ENCODE data around the gene MET. TPM values are rescaled to one million over a fixed set of nuclear protein-coding genes. Genes with fewer than 3 reads are reported as not detected.
"Not testable (repeated sequence)": the region's sequence is repeated elsewhere in the genome, so short reads cannot be mapped to it uniquely, and the experiment has no call there.

MET gene
- total RNA-seq, 3 donors from 2014 or later, result 0.92 to 1.3 (median 1.1) TPM

DNA sequence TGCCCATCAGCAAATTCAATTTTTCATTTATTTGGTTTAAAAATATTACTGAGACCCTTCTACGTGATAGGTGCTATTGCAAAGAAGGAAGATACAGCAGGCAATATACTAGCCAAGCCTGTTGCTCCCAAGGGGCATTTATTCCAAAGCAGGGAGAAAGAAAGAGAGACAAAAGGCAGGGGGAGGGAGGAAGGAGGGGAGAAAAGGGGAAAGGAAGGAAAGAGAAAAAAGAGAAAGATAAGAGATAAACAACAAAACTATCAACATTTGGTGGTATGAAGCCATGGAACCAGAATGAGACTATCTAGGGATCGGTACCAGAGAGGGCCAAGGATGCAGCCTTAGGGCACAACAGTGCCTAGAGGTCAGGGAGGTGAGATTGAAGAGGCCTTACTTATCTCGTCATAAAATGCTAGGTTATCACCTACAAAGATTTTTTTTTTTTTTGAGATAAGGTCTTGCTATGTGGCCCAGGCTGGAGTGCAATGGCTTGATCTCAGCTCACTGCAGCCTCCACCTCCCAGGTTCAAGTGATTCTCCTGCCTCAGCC, 135.1 kb downstream of the MET start:
- ATAC-seq (no peak), DNase-seq (no peak)
- no peak overlapping the region for H3K4me3 Mint-ChIP-seq
- no peaks in the 10 kb centered on the region for H3K9me3 Mint-ChIP-seq
- peaks cover 4% of the 10 kb centered on the region for H3K27me3 Mint-ChIP-seq (ENCODE audit: low read depth)
- no peaks in the 10 kb centered on the region for H3K36me3 Mint-ChIP-seq (ENCODE audit: insufficient read depth)
- no peaks in the 10 kb centered on the region for H3K4me1 Mint-ChIP-seq (ENCODE audit: low read depth)

DNA sequence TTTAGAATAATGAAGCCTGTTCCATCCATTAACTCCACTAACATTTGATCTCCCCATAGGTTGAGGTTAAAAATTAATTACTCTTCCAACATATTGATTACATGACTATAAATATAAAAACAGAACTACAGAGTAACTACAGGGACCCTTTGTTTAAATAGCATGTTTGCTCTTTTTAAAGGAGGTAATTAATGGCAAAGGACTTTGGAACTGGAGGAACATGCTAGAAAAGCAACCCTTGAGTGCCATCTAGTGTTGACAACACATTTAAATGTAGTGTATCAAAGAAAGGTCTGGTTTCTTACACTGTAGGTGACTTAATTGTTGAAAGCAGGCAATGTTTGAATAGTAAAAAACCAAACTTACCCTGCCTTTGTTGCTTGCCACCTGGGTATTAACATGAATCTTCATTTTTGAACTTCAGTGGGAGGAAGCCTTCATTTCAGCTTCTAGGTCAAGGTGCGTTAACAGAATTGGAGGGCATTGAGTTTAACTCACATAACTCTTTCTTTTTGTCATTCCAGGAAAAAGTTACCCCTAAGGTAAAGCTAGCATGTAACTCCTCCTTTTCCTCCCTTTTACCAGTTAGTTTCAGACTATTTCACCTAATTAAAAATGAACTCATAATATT, 137.8 kb downstream of the MET start:
- Mint-ChIP-seq H3K9me3 (no peaks in the 10 kb centered on the region), H3K4me1 (ENCODE audit: low read depth) (no peaks in the 10 kb centered on the region), H3K36me3 (ENCODE audit: insufficient read depth) (no peaks in the 10 kb centered on the region), H3K27me3 (ENCODE audit: low read depth) (peaks cover 4% of the 10 kb centered on the region), H3K4me3 (no peak overlapping the region)
- peak in 1 of 2 donors; percentile 48 for ATAC-seq
- DNase-seq, result no peak

DNA sequence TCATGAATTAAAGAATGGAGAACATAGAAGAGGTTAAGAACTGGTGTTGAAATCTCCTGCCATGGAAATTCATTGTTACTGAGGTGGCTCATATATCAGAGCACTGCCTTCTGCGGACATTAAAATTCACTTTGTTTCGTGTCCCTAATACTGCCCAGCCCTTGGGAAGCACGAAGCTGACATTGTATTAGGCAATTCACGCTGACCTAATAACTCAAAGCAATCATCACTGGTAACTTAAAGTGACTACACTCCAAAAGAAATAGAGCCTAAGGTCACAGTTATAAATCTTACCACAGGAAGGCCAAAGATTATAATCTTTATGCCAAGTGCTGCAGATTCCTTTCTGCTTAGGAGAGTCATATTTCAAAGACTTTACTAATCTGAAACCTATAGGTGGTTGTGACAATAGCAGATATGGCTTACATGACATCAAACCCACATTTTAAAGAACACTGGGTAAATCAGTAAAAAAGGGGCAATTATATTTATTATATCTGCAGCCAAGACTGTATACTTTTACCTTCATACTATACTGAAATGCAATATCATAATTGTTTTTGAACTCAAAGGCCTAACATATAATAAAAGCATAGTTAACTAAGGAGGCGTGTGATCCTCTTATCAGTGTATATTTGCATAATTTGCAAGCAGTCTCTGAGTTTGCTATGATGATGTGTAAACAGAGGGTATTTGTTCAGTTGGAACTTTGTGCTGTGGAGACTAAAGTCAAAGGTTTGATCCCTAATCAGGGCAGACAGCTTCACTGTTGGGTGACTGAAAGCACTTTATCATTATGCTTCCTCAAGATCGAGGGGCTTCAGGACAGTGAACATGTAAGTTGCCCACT, 138.5 kb downstream of the MET start:
- ATAC-seq (no peak), DNase-seq (no peak)
- H3K4me3 Mint-ChIP-seq, result no peak overlapping the region
- no peaks in the 10 kb centered on the region for H3K4me1 Mint-ChIP-seq (ENCODE audit: low read depth)
- no peaks in the 10 kb centered on the region for H3K36me3 Mint-ChIP-seq (ENCODE audit: insufficient read depth)
- no peaks in the 10 kb centered on the region for H3K9me3 Mint-ChIP-seq
- peaks cover 4% of the 10 kb centered on the region for H3K27me3 Mint-ChIP-seq (ENCODE audit: low read depth)

DNA sequence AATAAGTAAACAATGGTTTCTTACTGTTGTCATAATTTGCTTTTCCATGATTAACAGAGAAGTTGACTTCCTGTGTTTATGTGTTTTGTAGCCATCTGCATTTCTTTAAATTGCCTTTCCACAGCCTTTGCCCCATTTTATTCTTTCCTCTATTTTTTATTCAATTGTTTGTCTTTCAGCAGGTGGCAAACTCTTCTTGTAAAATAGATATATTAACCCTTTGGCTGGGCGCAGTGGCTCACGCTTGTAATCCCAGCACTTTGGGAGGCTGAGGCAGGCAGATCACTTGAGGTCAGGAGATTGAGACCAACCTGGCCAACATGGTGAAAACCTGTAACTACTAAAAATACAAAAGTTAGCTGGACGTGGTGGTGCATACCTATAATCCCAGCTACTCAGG, 139.8 kb downstream of the MET start:
- no peaks in the 10 kb centered on the region for H3K36me3 Mint-ChIP-seq (ENCODE audit: insufficient read depth)

DNA sequence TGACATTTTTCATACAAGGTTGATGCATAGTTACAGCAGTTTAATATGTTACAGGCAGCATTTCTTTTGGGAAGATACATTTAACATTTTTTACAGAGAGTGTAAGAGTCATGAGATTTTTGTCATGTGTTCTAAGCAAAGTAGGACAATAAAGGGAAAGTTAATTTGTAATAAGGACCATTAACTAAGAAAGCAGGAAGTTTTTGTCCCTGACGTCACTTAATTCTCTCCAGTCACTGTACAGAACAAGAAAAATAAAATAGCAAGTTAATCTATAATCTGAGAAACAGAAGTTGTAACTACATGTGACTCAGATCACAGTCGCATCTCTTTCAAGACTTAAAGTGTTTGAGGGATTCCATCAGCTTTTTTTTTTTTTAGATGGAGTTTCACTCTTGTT, 140.9 kb downstream of the MET start:
- Mint-ChIP-seq H3K4me1 (ENCODE audit: low read depth) (no peaks in the 10 kb centered on the region), H3K27me3 (ENCODE audit: low read depth) (peaks cover 4% of the 10 kb centered on the region), H3K4me3 (no peak overlapping the region), H3K9me3 (no peaks in the 10 kb centered on the region), H3K36me3 (ENCODE audit: insufficient read depth) (no peaks in the 10 kb centered on the region)
- ATAC-seq (no peak), DNase-seq (no peak)

More for the DNA sequence above, 139.8 kb downstream of the MET start:
- Mint-ChIP-seq H3K9me3 (no peaks in the 10 kb centered on the region), H3K4me3 (no peak overlapping the region), H3K27me3 (ENCODE audit: low read depth) (peaks cover 4% of the 10 kb centered on the region), H3K4me1 (ENCODE audit: low read depth) (no peaks in the 10 kb centered on the region)
- ATAC-seq, result no peak
- no peak for DNase-seq

DNA sequence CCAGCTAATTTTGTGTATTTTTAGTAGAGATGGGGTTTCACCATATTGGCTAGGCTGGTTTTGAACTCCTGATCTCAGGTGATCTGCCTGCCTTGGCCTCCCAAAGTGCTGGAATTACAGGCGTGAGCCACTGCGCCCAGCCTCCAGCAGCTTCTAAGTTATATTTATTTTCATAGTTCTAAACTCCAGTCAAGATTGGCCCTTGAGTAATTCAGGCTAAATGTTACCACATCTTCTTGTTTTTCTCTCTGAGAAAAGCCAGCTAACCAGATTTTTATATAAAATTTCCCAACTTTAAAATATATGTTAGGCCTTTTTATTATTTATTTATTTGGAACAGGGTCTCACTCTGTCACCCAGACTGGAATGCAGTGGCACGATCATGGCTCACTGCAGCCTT, 141.4 kb downstream of the MET start:
- H3K27me3 Mint-ChIP-seq (ENCODE audit: low read depth); DNase-seq; H3K4me1 Mint-ChIP-seq (ENCODE audit: low read depth); H3K4me3 Mint-ChIP-seq; H3K9me3 Mint-ChIP-seq; ATAC-seq; H3K36me3 Mint-ChIP-seq (ENCODE audit: insufficient read depth): not testable (repeated sequence)

DNA sequence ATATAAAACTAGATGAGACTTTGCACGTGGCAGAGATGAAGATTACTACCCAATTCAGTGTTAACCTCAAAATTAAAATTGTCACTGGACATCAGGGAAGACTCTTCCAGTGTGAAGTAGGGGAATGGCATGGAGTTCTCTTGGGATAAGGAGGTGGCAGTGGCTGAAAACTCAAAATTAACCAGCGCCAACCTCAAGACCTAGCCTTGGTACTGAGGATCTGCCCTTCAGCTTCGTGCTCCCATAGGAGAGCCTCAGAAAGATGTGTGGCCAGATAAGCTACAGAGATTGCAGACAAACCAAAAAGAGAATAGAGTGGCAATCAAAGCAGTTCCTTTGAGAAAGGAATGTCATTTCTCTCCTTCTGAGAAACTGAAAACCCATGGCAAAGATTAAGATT, 143.0 kb downstream of the MET start:
- H3K27me3 Mint-ChIP-seq (ENCODE audit: low read depth), result peaks cover 4% of the 10 kb centered on the region
- H3K9me3 Mint-ChIP-seq, result no peaks in the 10 kb centered on the region
- ATAC-seq, result no peak
- no peak for DNase-seq
- H3K4me1 Mint-ChIP-seq (ENCODE audit: low read depth), result no peaks in the 10 kb centered on the region
- H3K36me3 Mint-ChIP-seq (ENCODE audit: insufficient read depth), result no peaks in the 10 kb centered on the region
- H3K4me3 Mint-ChIP-seq, result no peak overlapping the region

DNA sequence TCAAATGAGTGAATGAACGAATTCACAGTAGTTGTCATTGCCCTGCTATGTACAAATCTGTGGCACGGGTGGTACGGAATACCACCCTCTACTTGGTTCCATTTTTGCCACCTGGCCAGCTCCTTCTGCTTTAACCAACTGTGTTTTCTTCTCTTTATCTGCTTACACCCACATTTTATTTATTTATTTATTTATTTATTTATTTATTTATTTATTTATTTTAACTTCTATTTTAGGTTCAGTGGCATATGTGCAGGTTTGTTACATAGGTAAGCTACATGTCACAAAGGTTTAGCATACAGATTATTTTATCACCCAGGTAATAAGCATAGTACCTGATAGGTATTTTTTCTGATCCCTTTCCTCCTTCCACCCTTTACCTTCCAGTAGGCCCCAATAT, 148.2 kb downstream of the MET start:
- DNase-seq (no peak), ATAC-seq (no peak)
- Mint-ChIP-seq H3K4me1 (ENCODE audit: low read depth) (no peaks in the 10 kb centered on the region), H3K9me3 (no peaks in the 10 kb centered on the region), H3K27me3 (ENCODE audit: low read depth) (peaks cover 13% of the 10 kb centered on the region), H3K4me3 (no peak overlapping the region), H3K36me3 (ENCODE audit: insufficient read depth) (no peaks in the 10 kb centered on the region)

DNA sequence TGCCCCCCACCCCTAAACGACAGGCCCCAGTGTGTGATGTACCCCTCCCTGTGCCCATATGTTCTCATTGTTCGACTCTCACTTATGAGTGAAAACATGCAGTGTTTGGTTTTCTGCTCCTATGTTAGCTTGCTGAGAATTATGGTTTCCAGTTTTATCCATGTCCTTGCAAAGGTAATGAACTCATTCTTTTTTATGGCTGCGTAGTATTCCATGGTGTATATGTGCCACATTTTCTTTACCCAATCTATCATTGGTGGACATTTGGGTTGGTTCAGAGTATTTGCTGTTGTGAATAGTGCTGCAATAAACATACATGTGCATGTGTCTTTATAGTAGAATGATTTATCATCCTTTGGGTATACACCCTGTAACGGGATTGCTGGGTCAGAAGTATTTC, 149.7 kb downstream of the MET start:
- not testable (repeated sequence) for H3K4me3 Mint-ChIP-seq; H3K9me3 Mint-ChIP-seq; H3K4me1 Mint-ChIP-seq (ENCODE audit: low read depth); H3K36me3 Mint-ChIP-seq (ENCODE audit: insufficient read depth); ATAC-seq; DNase-seq
- peaks cover 24% of the 10 kb centered on the region for H3K27me3 Mint-ChIP-seq (ENCODE audit: low read depth)

DNA sequence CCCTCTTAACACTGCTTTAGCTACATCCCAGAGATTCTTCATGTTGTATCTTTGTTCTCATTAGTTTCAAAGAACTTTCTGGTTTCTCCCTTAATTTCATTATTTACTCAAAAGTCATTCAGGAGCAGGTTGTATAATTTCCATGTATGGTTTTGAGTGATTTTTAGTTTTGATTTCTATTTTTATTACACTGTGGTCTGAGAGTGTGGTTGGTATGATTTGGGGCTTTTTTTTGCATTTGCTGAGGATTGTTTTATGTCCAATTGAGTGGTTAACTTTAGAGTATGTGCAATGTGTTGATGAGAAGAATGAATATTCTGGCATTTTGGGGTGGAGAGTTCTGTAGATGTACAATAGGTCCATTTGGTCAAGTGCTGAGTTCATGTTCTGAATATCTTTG, 152.5 kb downstream of the MET start:
- H3K27me3 Mint-ChIP-seq (ENCODE audit: low read depth), result peaks cover 28% of the 10 kb centered on the region
- no peak for DNase-seq
- no peak overlapping the region for H3K4me3 Mint-ChIP-seq
- no peaks in the 10 kb centered on the region for H3K4me1 Mint-ChIP-seq (ENCODE audit: low read depth)
- ATAC-seq, result no peak
- no peaks in the 10 kb centered on the region for H3K9me3 Mint-ChIP-seq
- H3K36me3 Mint-ChIP-seq (ENCODE audit: insufficient read depth), result no peaks in the 10 kb centered on the region

DNA sequence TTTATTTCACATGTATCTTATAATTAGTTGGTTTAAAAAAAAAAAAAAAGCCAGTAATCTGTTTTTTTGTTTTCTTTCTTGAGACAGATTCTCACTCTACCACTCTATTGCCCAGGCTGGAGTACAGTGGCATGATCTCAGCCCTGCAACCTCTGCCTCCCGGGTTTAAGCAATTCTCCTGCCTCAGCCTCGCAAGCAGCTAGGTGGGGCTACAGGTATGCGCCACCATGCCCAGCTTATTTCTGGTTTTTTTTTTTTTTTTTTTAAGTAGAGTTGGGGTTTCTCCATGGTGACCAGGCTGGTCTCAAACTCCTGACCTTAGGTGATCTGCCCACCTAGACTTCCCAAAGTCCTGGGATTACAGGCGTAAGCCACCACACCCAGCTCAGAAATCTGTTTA, 156.3 kb downstream of the MET start:
- Mint-ChIP-seq H3K36me3 (ENCODE audit: insufficient read depth) (no peaks in the 10 kb centered on the region), H3K4me3 (no peak overlapping the region), H3K27me3 (ENCODE audit: low read depth) (peaks cover 28% of the 10 kb centered on the region), H3K9me3 (no peaks in the 10 kb centered on the region), H3K4me1 (ENCODE audit: low read depth) (no peaks in the 10 kb centered on the region)
- DNase-seq, result no peak
- ATAC-seq, result no peak

DNA sequence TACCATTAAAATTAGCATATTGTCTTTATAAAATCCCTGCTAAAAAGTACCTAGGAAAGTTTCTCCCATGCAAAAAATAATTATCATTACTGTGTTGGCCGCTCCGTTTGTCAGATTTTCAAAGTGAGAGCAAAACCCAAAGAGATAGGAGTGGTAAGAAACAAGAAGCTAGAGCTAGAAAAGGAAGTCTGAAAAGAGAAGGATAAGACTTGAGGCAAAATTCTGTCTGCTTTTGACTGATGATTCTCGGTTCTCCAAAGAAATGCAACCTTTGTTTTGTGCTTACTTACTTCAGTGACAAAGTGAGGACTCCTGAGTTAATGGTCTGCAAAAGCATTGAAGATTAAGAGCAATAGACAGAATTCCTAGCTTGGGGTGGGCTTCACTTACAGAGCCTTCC, 157.0 kb downstream of the MET start:
- Mint-ChIP-seq H3K9me3 (no peaks in the 10 kb centered on the region), H3K36me3 (ENCODE audit: insufficient read depth) (no peaks in the 10 kb centered on the region), H3K4me1 (ENCODE audit: low read depth) (no peaks in the 10 kb centered on the region), H3K4me3 (no peak overlapping the region), H3K27me3 (ENCODE audit: low read depth) (peaks cover 22% of the 10 kb centered on the region)
- no peak for DNase-seq
- ATAC-seq, result no peak

DNA sequence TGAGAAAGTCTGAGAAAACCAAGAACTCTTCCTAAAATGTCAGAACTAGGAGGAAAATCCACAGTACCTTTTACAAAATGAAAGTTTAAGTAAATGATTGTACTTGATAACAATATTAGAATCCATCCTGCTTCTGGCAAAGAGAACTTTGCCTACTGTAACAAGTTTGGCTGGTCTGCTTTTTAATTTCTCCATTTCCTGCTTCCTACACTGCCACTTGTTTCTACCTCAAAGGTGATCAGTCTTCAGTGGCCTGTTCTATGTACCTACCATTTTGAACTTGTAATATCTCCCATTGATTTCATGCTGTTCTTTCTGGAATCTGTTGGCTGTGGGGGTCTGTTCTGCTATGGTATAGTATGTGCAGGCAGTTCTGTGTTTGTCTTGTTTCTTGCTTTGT, 157.5 kb downstream of the MET start:
- DNase-seq, result no peak

DNA sequence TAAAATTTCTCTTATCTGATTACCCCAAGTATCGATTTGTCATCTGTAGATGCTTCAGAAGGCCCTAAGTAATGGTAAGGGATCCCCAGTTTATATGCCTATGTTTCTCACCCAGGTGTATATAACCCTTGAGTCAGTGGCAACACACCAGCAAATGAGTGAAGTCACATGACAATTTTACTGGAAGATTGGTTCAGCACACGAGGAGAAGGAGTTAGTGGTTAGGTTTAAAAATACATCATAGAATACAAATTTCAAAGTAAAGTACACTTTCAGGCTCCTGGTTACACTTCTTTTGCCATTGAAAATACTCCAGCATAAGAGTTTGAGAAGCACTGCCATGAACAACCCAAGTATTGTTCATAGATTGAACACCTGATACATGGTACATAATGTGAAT, 160.7 kb downstream of the MET start:
- ATAC-seq (no peak), DNase-seq (no peak)
- H3K4me3 Mint-ChIP-seq, result no peak overlapping the region
- no peaks in the 10 kb centered on the region for H3K4me1 Mint-ChIP-seq (ENCODE audit: low read depth)
- H3K36me3 Mint-ChIP-seq (ENCODE audit: insufficient read depth), result no peaks in the 10 kb centered on the region
- H3K9me3 Mint-ChIP-seq, result no peaks in the 10 kb centered on the region
- H3K27me3 Mint-ChIP-seq (ENCODE audit: low read depth), result no peaks in the 10 kb centered on the region

More for the DNA sequence above, 157.5 kb downstream of the MET start:
- no peak for ATAC-seq
- H3K36me3 Mint-ChIP-seq (ENCODE audit: insufficient read depth), result no peaks in the 10 kb centered on the region
- H3K4me1 Mint-ChIP-seq (ENCODE audit: low read depth), result no peaks in the 10 kb centered on the region
- H3K4me3 Mint-ChIP-seq, result no peak overlapping the region
- peaks cover 19% of the 10 kb centered on the region for H3K27me3 Mint-ChIP-seq (ENCODE audit: low read depth)
- no peaks in the 10 kb centered on the region for H3K9me3 Mint-ChIP-seq

Measured in activated T-cell treated with anti-CD3 and anti-CD28 coated beads, Interleukin-2, amount 50 U/mL, for 4 hours (primary cell).